IPS-11a (cell line): ENCODE results near the gene TNMD.

Experiments
- H3K4me3 ChIP-seq: one replicate; pipeline ENCODE4 v1.5.1; 2013; ENCODE audit warnings: low read depth, low read length, control low read depth

The TNMD gene

DNA sequence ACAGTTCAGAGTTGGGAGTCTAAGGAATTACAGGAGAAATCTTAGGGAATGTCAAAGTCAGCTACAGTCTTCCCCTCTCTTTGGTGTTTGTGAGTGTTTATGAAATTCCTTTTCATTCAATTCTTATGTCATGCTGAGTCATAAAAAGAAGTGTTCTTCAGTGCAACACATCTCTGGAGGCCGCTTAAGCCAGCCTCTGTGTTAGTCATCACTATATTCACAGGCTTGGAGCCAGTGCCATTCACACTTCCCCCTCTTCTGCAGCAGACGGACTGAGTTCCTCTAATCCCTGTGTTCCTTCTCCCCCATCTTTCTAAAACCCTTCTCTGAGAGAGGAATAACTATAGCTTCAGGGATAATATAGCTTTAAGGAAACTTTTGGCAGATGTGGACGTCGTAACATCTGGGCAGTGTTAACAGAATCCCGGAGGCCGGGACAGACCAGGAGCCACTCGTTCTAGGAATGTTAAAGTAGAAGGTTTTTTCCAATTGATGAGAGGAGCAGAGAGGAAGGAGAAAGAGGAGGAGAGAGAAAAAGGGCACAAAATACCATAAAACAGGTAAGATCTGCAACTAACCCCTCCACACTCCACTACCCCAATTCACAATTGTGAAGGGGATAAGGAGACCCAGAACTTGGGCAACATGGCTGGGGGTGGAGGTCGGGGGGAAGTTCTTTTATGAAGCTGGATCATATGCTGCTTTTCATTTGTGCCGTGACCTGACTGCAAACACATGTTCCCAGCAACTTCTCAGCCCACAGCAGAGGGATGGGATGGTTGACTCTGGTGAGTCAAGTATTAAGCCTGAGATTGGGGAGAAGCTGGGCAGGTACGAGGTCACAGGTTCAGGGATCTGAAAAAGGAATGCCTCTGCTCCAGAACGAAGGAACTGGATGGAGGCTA, 59.5 kb downstream of the TNMD start, which contains the start of gene SRPX2:
SRPX2 (plus strand) TSS at position 244 of the 905 bp plus-strand sequence. CDS start 2,124 bp downstream, outside the sequence.
- H3K4me3 ChIP-seq = no peak within 1 kb of the TSS

DNA sequence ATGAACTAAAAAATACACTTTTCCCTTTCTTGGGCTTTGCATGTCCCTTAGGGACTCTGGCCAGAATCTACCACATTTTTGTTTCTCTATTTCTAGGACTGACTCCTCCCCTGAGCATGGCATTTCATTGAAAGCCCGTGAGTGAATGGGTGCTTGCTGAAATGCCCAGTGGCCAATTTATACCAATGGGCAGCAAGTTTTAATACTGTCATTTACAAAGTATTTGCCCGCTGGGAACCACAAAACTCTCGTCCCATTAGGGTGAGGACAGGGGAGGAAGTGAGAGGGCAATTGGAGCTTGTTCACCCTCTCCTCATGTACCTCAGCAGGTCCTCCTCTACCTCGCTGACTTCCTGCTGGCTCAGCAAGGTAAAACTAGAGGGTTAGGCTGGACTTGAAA, 60.4 kb downstream of the TNMD start:
- no peak overlapping the region for H3K4me3 ChIP-seq

DNA sequence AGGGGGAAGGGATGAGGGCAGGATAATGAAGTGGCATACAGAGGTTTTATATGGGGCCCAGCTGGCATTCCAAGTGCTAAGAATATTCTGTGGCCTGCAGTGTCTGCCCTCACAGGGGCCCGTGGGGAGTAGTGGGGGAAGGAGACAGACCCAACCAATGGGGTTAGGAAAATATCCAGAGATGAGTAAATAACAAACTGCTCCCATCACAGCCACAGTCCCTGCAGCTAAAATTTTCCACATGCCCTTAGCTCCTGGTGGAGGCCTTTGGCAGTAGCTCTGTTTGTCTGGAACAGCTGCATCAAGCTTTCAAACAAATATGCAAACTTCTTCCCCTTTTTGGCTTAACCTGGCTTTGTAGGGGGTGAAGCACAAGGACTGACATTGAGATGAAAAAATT, 62.4 kb downstream of the TNMD start:
- H3K4me3 ChIP-seq = no peak overlapping the region

DNA sequence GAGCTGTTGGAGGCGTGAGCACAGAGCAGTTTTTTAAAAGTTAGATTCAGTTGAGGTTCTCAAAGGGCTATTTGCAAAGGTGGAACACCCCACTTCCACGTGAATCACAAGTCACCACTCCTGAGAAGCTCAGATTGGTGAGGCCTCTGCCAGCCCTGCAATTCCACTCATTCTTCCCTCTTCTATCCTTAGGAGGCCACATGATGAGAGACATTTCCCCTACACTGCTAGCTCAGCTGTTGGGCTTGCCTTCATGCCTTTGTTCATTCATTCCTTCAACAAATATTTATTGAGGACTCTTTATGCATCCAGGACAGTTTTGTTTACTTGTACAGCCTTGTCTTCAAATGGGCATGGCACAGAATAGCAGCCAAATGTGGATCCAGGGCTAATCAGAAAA, 63.0 kb downstream of the TNMD start:
- H3K4me3 ChIP-seq = no peak overlapping the region

DNA sequence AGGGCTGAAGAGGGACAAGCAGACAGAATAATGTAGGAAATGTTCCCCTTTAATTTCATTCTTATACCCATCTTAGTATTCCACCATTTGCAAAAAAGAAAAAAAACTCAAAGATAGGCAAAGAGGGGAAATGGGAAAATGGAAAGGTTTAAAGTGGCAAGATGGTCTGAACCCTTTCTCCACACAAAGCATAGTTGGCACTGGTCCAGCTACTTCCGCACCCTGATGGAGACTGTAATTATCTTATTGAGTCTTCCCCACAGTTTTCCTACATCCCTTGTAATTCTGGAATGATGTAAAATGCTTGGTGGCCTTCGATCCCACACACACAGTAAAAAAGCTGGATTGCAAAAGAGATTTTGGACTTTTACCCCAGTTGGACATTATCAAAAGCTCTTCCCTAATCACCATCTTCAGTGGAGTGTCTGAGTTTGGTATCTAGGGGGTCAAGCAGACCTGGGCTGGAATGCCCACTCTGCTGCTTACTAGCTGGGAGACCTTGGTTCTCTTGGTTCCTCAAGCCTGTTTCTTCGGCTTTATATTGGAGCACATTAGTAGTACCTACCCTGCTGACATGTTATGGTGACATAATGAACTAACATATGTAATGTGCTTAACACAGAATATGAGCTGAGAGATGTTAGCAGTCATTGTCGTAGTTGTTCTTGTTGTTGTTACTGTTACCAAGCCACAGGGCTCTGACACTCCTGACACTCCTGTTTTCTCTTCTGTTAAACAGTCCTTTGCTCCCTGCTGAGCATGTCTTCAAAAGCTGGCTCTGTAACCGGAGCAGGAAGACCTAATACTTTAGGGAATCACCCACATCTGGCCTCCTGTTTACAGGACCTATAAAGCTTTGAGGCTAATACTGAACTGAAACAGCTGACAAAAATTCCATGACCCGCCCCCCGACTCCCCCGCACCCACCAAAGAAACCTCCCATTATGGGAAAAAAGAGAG, 64.0 kb downstream of the TNMD start:
- H3K4me3 ChIP-seq = no peak overlapping the region
